GM18511 (cell line): ENCODE data around the gene IQCB1.
"Not testable (repeated sequence)": the region's sequence is repeated elsewhere in the genome, so short reads cannot be mapped to it uniquely, and the experiment has no call there.

Experiments
- ATAC-seq: cut with Tn5 transposase; IDR thresholded peaks from one replicate; pipeline ENCODE4 v1.9.1; 2021; ENCODE audit warnings: mild to moderate bottlenecking, moderate library complexity; ENCODE audit not compliant: unreplicated experiment

The IQCB1 gene

GRCh38 chr3:121817753-121818152, 17.1 kb downstream of the IQCB1 start:
- ATAC-seq, result no peak

GRCh38 chr3:121809249-121809648, 25.6 kb downstream of the IQCB1 start:
- peak; percentile 99 for ATAC-seq

GRCh38 chr3:121803771-121804320, 31.0 kb downstream of the IQCB1 start:
- no peak for ATAC-seq

GRCh38 chr3:121800906-121801305, 34.0 kb downstream of the IQCB1 start:
- no peak for ATAC-seq

- ATAC-seq, result no peak
These were observed 37.9 kb downstream of the IQCB1 start for GRCh38 chr3:121796970-121797369.

GRCh38 chr3:121794264-121794983, 40.4 kb downstream of the IQCB1 start:
- peak; percentile 67 for ATAC-seq

- ATAC-seq, result peak; percentile 65
These were observed 41.8 kb downstream of the IQCB1 start for GRCh38 chr3:121793078-121793477.

GRCh38 chr3:121786485-121786884, 48.4 kb downstream of the IQCB1 start:
- ATAC-seq, result no peak

GRCh38 chr3:121782784-121783183, 52.1 kb downstream of the IQCB1 start:
- not testable (repeated sequence) for ATAC-seq

- no peak for ATAC-seq
These were observed 53.2 kb downstream of the IQCB1 start for GRCh38 chr3:121781611-121782010.

- not testable (repeated sequence) for ATAC-seq
These were observed 59.8 kb downstream of the IQCB1 start for GRCh38 chr3:121775095-121775494.

GRCh38 chr3:121769246-121769645, 65.6 kb downstream of the IQCB1 start:
- no peak for ATAC-seq

- ATAC-seq, result no peak
These were observed 66.4 kb downstream of the IQCB1 start for GRCh38 chr3:121768452-121768851.

- no peak for ATAC-seq
These were observed 75.2 kb downstream of the IQCB1 start for GRCh38 chr3:121759541-121760202.

- no peak for ATAC-seq
These were observed 76.0 kb downstream of the IQCB1 start for GRCh38 chr3:121758727-121759450.

- no peak for ATAC-seq
These were observed 76.9 kb downstream of the IQCB1 start for GRCh38 chr3:121757812-121758545.

GRCh38 chr3:121757087-121757811, 77.6 kb downstream of the IQCB1 start:
- ATAC-seq, result peak; percentile 52

- no peak for ATAC-seq
These were observed 82.1 kb downstream of the IQCB1 start for GRCh38 chr3:121752772-121753171.

- ATAC-seq, result no peak
These were observed 82.6 kb downstream of the IQCB1 start for GRCh38 chr3:121752261-121752660.

- no peak for ATAC-seq
These were observed 84.8 kb downstream of the IQCB1 start for GRCh38 chr3:121750087-121750415.
